IPS-NIHi7 (cell line): ENCODE results near the gene TMEM117.
"Not testable (repeated sequence)": the region's sequence is repeated elsewhere in the genome, so short reads cannot be mapped to it uniquely, and the experiment has no call there.

Experiments
- DNase-seq: peaks from one replicate; pipeline ENCODE4 v3.0.0; 2012; ENCODE audit warnings: mixed read lengths; ENCODE audit errors: extremely low spot score

TMEM117 gene

DNA sequence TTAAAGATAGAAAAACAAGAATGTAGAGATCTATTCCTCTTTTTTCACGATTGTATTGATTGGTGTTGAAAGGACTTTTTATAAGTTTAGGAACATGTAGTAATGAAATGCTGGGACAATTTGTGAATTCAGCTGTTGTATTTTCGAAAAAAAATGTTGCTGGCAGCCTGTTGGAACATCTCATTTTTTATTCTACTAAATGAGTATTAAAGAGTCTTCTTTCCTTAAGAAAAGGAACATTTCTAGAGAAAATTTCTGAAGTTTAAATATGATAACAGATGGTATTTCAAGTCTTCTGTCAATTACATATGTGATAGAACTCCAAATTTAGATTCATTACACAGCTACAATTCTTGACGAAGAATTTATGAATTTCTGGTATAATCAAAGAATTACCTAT lies 189.6 kb downstream of the TMEM117 start:
- no peak for DNase-seq

- no peak for DNase-seq
Observed at GRCh38 chr12:44026046-44026445, 190.2 kb downstream of the TMEM117 start.

GRCh38 chr12:44026926-44027325 lies 191.0 kb downstream of the TMEM117 start:
- not testable (repeated sequence) for DNase-seq

- no peak for DNase-seq
Observed at GRCh38 chr12:44029194-44029593, 193.3 kb downstream of the TMEM117 start.

GRCh38 chr12:44031472-44032185 lies 195.7 kb downstream of the TMEM117 start:
- no peak for DNase-seq

DNA sequence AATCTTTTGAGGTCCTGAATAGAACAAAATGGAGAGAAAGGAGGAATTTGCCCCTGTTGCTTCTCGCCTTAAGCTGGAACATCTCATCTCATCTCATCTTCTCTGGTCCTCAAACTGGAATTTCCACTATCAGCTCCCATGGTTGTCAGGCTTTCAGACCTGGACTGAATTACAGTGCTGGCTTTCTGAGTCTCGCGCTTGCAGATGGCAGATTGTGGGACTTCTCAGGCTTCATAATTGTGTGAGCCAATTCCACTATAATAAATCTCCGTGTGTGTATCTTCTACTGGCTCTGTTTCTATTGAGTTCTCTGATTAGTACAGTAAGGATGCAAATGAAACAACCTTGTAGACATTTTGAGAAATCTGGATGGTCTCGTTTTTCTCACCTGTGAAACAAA lies 199.0 kb downstream of the TMEM117 start:
- DNase-seq = no peak

DNA sequence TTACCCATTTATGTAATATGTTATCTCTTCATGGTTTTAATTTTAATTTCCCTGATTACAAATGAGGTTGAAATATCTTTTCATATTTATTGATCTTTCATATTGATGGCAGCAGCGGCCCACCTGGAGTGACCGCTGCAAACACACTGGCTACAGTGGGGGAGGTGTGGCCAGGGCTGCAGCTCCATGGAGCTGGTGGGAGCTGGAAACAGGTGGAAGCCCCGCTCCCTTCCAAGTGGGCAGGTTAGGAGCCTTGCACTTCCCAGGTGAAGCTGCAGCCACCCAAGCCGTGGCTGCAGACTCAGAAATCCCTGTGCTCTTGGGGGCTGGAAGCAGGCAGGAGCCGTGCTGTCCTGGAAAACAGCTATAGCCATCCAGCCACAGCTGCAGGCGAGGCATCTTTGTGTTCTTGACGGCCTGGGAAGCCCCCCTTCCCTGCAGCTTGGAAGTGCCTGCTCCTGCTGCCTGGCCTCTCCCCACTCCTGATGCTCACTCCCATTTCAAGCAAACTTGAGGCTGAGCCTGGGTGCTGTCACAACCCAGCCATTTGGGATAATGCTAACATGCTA lies 201.1 kb downstream of the TMEM117 start:
- no peak for DNase-seq

DNA sequence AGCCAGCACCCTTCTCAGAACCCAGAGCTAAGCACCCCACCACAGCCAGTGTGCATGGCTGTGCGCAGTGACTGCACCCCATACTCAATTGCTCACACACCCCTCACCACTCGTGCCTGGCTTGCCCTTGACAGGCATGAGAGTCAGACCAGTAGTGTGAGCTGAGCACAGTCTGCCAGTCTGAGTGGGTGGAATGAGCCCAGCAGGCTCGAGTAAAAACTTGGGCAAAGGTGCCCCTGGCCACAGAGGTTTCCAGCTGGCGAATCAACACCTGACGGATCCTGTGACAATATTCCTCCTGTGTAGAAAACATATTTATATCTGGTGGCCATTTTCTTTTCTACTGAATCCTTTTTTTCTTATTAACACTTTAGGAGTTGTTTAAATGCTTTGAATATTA lies 202.5 kb downstream of the TMEM117 start:
- DNase-seq = no peak

GRCh38 chr12:44044491-44044890 lies 208.6 kb downstream of the TMEM117 start:
- not testable (repeated sequence) for DNase-seq

DNA sequence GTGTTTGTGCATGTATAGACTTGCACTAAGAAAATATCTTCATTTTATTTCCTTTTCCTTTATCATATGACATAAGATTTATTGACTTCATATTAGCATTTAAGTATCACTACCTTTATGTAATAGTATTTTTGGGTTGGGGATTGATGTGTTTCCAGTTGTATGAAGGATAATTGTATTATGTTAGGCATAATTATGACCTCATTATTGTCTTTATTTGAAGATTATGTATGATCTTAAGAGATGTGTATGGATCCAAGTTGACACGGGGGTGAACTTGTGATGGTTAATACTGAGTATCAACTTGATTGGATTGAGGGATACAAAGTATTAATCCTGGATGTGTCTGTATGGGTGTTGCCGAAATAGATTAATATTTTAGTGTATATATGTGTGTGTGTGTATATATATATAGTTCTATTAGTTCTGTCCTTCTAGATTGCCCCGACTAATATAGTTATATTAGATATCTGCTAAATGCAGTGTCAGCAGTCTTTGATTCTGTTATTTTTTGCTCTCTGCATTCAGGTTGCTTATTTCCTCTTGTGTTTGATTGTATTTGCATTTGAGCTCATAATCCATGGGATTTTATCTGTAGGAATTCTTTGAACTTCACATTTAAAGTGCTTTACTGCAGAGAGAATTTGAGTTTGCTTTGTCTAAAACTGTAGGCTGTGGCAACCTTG lies 211.0 kb downstream of the TMEM117 start:
- DNase-seq = no peak

- DNase-seq = no peak
Observed at GRCh38 chr12:44052554-44052953, 216.7 kb downstream of the TMEM117 start.

- DNase-seq = no peak
Observed at GRCh38 chr12:44053549-44054127, 217.8 kb downstream of the TMEM117 start.

- no peak for DNase-seq
Observed at GRCh38 chr12:44054281-44054680, 218.4 kb downstream of the TMEM117 start.

- DNase-seq = no peak
Observed at GRCh38 chr12:44058366-44058765, 222.5 kb downstream of the TMEM117 start.

DNA sequence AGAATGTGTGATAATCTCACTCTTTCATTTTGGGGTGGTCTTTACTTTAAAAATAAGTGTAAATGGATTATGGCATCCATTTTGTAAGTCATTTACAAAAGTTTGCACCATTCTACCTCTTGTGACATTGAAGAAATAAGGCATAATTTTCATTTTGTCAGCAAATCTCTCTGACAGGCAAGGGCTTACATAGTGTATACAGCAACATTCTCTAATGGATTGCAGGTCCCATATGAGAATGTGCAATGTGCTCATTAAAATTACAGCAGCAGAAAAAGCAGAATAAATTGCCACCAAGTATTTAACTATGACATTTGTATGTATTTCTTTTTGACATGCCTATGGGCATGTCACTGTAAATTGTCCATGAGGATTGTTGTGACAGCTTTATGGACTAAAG lies 223.6 kb downstream of the TMEM117 start:
- no peak for DNase-seq

GRCh38 chr12:44063671-44064070 lies 227.8 kb downstream of the TMEM117 start:
- DNase-seq = no peak

DNA sequence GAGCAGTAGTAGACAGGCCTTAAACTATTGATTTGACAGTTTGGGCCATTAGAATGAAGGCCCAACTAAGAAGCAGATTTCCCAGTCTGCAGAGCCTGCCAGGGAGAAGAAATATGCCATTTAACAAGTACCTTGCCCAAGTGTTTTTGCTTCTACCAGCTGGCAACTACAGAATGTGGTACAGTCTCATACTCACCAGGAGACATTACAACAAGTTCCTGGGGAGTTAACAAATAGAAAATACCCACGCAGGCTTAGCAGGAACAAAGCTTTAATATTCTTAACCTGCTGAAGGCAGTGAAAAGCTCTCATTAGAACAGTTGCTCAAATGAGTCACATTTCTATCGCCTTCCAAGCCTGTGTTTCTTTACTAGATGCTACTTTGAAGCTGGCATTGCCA lies 241.0 kb downstream of the TMEM117 start:
- no peak for DNase-seq

DNA sequence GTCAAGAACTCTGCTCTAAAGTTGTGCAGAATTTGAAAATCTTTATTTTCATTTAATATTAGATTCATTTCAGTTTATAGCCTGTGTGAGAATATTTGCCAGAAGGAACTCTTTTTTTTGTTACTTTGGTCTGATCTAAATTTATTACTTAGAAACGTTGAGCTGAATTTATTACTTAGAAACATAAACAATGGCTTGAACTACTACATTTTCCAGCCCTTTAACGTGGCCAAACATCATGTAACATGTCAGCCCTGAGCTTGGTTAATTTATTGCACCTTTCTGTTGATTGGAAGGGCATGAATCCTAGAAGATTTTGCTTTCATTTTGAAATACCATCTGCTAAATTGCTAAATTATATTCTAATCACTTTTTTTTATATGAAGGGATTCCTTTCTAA lies 241.4 kb downstream of the TMEM117 start:
- no peak for DNase-seq

GRCh38 chr12:44078273-44078672 lies 242.4 kb downstream of the TMEM117 start:
- DNase-seq = no peak

DNA sequence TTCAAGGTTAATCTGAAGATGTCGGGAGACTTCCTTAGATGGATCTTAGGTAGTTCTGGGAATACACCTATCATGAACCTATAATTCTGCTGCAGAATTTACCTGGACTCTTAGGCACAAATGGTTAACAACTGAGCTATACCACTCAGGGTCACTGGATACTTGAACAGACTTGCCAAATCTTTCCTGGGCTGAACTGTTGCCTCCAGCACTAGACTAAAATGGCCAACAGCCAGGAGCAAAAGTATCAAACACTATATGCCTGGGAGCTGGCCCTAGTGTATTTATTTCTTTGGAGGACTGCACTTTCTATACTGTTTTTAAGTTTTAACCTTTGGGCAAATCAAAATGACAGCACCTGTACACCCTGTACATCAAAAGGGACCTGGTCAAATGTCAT lies 252.8 kb downstream of the TMEM117 start:
- DNase-seq = no peak

DNA sequence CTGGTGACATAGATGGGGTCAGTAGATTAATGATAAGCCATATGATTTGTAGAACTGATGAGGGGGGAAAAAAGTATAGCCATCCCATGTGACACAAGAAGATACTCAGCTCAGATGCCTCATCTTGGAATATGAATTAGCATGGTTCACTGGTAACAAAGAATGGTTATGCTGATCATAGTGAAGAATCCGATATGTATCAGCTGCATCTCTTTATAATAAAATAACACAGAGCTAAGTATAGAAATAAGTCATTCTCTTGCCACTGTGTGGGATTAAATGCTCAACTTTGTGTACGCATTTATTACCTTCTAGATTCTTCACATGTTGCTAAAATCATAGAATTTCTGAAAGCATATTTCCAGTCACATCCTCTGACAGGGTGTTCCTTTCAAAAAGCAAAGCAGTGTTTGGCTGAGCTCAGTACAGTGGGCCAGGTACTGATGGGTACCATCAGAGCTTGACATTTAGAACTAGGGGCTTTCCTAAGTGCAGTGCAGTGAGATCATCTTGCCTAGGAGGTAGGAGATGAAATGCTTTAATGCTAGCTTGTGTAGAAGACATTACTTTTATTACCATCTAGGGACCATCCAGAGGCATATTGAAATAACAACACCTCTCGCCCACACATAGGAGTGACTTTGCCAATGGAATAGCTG lies 256.2 kb downstream of the TMEM117 start:
- no peak for DNase-seq

- DNase-seq = no peak
Observed at GRCh38 chr12:44098786-44099185, 262.9 kb downstream of the TMEM117 start.
